VCaP (cell line): Measurements from ENCODE around the gene PPM1G.
A peak's percentile ranks its signal among the peaks of the same experiment; 100 is the strongest.

ENCODE experiments used
- H3K27ac ChIP-seq: fragments of 450-650 bp; 2 replicates; pipeline ENCODE4 v1.5.1; 2017
- CTCF ChIP-seq: fragments of 450-650 bp; conservative IDR thresholded peaks from 2 replicates; pipeline ENCODE4 v1.5.1; 2017; ENCODE audit warnings: mild to moderate bottlenecking, moderate library complexity

The PPM1G gene

GRCh38 chr2:27370816-27371620 is 38.4 kb downstream of the PPM1G start:
- no peak for TF ChIP-seq CTCF

GRCh38 chr2:27370026-27370815 is 39.2 kb downstream of the PPM1G start, which contains the start of the genes EIF2B4 and SNX17:
TSS of gene EIF2B4 (minus strand) at chr2:27370338. CDS start at chr2:27370314, 24 bp downstream.
TSS of gene SNX17 (plus strand) at chr2:27370616. CDS start at chr2:27370744, 128 bp downstream.
- H3K27ac ChIP-seq = peak within 1 kb of the TSS; percentile 93
- TF ChIP-seq CTCF = peak; percentile 88

More at GRCh38 chr2:27370816-27371620, 38.4 kb downstream of the PPM1G start:
- peak overlapping the region; percentile 93 for H3K27ac ChIP-seq

- peak overlapping the region; percentile 93 for H3K27ac ChIP-seq
- TF ChIP-seq CTCF = no peak
These were observed 39.8 kb downstream of the PPM1G start for GRCh38 chr2:27369471-27370025.

- H3K27ac ChIP-seq = no peak overlapping the region
- no peak for TF ChIP-seq CTCF
These were observed 45.5 kb downstream of the PPM1G start for GRCh38 chr2:27363933-27364332.

GRCh38 chr2:27362678-27363420 is 46.5 kb downstream of the PPM1G start:
- H3K27ac ChIP-seq = no peak overlapping the region
- TF ChIP-seq CTCF = no peak

- H3K27ac ChIP-seq = peak within 1 kb of the TSS; percentile 95
- no peak for TF ChIP-seq CTCF
These were observed 52.8 kb downstream of the PPM1G start, which contains the start of gene GTF3C2 for GRCh38 chr2:27356382-27357181. TSS of gene GTF3C2 (minus strand) at chr2:27356764. CDS start at chr2:27343554, 13,210 bp downstream.
